ENCODE data around the gene UGDH. TPM values are rescaled to one million over a fixed set of nuclear protein-coding genes. Genes with fewer than 3 reads are reported as not detected.
"Not testable (repeated sequence)": the region's sequence is repeated elsewhere in the genome, so short reads cannot be mapped to it uniquely, and the experiment has no call there.

Gene UGDH
- total RNA-seq, 2 experiments from 2014 or later = 12.3 TPM

GRCh38 chr4:39476187-39476895 is 50.9 kb downstream of the UGDH start:
- ChIA-PET CTCF (no interaction called here), POLR2A (no interaction called here)

GRCh38 chr4:39472396-39472795 is 54.8 kb downstream of the UGDH start:
- POLR2A ChIA-PET = no interaction called here
- peaks cover 5% of the 10 kb centered on the region for H3K36me3 Mint-ChIP-seq (ENCODE audit: low read depth)

More at GRCh38 chr4:39476187-39476895, 50.9 kb downstream of the UGDH start:
- no peak overlapping the region for H3K27ac Mint-ChIP-seq
- no peaks in the 10 kb centered on the region for H3K9me3 Mint-ChIP-seq
- no peak for DNase-seq
- no peaks in the 10 kb centered on the region for H3K36me3 Mint-ChIP-seq (ENCODE audit: low read depth)
- H3K4me3 Mint-ChIP-seq = no peak overlapping the region
- H3K27me3 Mint-ChIP-seq = no peaks in the 10 kb centered on the region
- no peaks in the 10 kb centered on the region for H3K4me1 Mint-ChIP-seq

GRCh38 chr4:39470402-39470801 is 56.8 kb downstream of the UGDH start:
- POLR2A ChIA-PET = interaction anchor here (0.6 kb wide), 1 partner anchor 568 kb away, joined by 3 read pairs; no protein-coding TSS in a partner anchor
- no peak overlapping the region for H3K4me3 Mint-ChIP-seq
- no peaks in the 10 kb centered on the region for H3K9me3 Mint-ChIP-seq
- H3K4me1 Mint-ChIP-seq = peaks cover 7% of the 10 kb centered on the region
- H3K36me3 Mint-ChIP-seq (ENCODE audit: low read depth) = peaks cover 5% of the 10 kb centered on the region
- H3K27me3 Mint-ChIP-seq = no peaks in the 10 kb centered on the region
- no peak for DNase-seq
- no peak overlapping the region for H3K27ac Mint-ChIP-seq
- CTCF ChIA-PET = interaction anchor here (1.2 to 2.5 kb wide), 2 partner anchors 12 to 18 kb away, joined by 3 to 31 read pairs; partner anchors contain the start of genes LIAS and RPL9

More at GRCh38 chr4:39472396-39472795, 54.8 kb downstream of the UGDH start:
- CTCF ChIA-PET = interaction anchor here (0.8 to 1.5 kb wide), 2 partner anchors 11 to 506 kb away, joined by 3 to 5 read pairs; partner anchors contain the start of gene PDS5A
- Mint-ChIP-seq H3K27ac (no peak overlapping the region), H3K9me3 (no peaks in the 10 kb centered on the region), H3K4me1 (peaks cover 7% of the 10 kb centered on the region), H3K4me3 (no peak overlapping the region), H3K27me3 (no peaks in the 10 kb centered on the region)
- no peak for DNase-seq

GRCh38 chr4:39469429-39470077 is 57.7 kb downstream of the UGDH start:
- no peak overlapping the region for H3K4me3 Mint-ChIP-seq
- H3K27me3 Mint-ChIP-seq = no peaks in the 10 kb centered on the region
- DNase-seq = peak; percentile 25
- H3K27ac Mint-ChIP-seq = peak overlapping the region; percentile 65
- POLR2A ChIA-PET = interaction anchor here (0.6 kb wide), 1 partner anchor 567 kb away, joined by 3 read pairs; no protein-coding TSS in a partner anchor
- peaks cover 12% of the 10 kb centered on the region for H3K36me3 Mint-ChIP-seq (ENCODE audit: low read depth)
- peaks cover 9% of the 10 kb centered on the region for H3K4me1 Mint-ChIP-seq
- no peaks in the 10 kb centered on the region for H3K9me3 Mint-ChIP-seq
- CTCF ChIA-PET = interaction anchor here (0.5 to 2.5 kb wide), 12 partner anchors 9 to 850 kb away, joined by 3 to 31 read pairs (median 4); partner anchors contain the start of genes LIAS and RPL9

GRCh38 chr4:39467464-39467863 is 59.8 kb downstream of the UGDH start:
- no peak for DNase-seq
- Mint-ChIP-seq H3K4me1 (peaks cover 11% of the 10 kb centered on the region), H3K36me3 (ENCODE audit: low read depth) (peaks cover 19% of the 10 kb centered on the region), H3K4me3 (no peak overlapping the region), H3K9me3 (no peaks in the 10 kb centered on the region), H3K27me3 (no peaks in the 10 kb centered on the region), H3K27ac (no peak overlapping the region)
- POLR2A ChIA-PET = no interaction called here
- CTCF ChIA-PET = no interaction called here

GRCh38 chr4:39466747-39467146 is 60.5 kb downstream of the UGDH start:
- no peak overlapping the region for H3K4me3 Mint-ChIP-seq
- POLR2A ChIA-PET = no interaction called here

GRCh38 chr4:39464886-39465501 is 62.2 kb downstream of the UGDH start:
- POLR2A ChIA-PET = no interaction called here
- Mint-ChIP-seq H3K4me1 (peaks cover 23% of the 10 kb centered on the region), H3K27me3 (no peaks in the 10 kb centered on the region), H3K27ac (no peak overlapping the region), H3K9me3 (no peaks in the 10 kb centered on the region), H3K4me3 (no peak overlapping the region), H3K36me3 (ENCODE audit: low read depth) (peaks cover 14% of the 10 kb centered on the region)
- CTCF ChIA-PET = interaction anchor here (1.3 kb wide), 2 partner anchors 10 to 134 kb away, joined by 3 to 4 read pairs; no protein-coding TSS in a partner anchor
- no peak for DNase-seq

More at GRCh38 chr4:39466747-39467146, 60.5 kb downstream of the UGDH start:
- H3K27me3 Mint-ChIP-seq = no peaks in the 10 kb centered on the region
- no peak for DNase-seq
- H3K36me3 Mint-ChIP-seq (ENCODE audit: low read depth) = peaks cover 19% of the 10 kb centered on the region
- H3K4me1 Mint-ChIP-seq = peaks cover 11% of the 10 kb centered on the region
- no peaks in the 10 kb centered on the region for H3K9me3 Mint-ChIP-seq
- CTCF ChIA-PET = interaction anchor here (0.6 kb wide), 2 partner anchors 167 to 311 kb away, joined by 3 to 6 read pairs; no protein-coding TSS in a partner anchor
- no peak overlapping the region for H3K27ac Mint-ChIP-seq

- peak; percentile 95 for DNase-seq
- H3K27me3 Mint-ChIP-seq = no peaks in the 10 kb centered on the region
- ChIA-PET CTCF (interaction anchor here (0.6 to 6.5 kb wide), 6 partner anchors 11 to 1267 kb away, joined by 3 to 31 read pairs (median 3); partner anchors contain the start of gene PDS5A), POLR2A (no interaction called here)
- H3K4me1 Mint-ChIP-seq = peaks cover 49% of the 10 kb centered on the region
- H3K36me3 Mint-ChIP-seq (ENCODE audit: low read depth) = peaks cover 44% of the 10 kb centered on the region
- H3K4me3 Mint-ChIP-seq = peak within 1 kb of the TSS; percentile 98
- peak within 1 kb of the TSS; percentile 100 for H3K27ac Mint-ChIP-seq
- no peaks in the 10 kb centered on the region for H3K9me3 Mint-ChIP-seq
Observed at GRCh38 chr4:39458505-39459300, 68.5 kb downstream of the UGDH start, which contains the start of the genes LIAS and RPL9. LIAS (plus strand) TSS chr4:39459056; CDS start chr4:39459118, 62 bp downstream. RPL9 (minus strand) TSS chr4:39458922; CDS start chr4:39458439, 483 bp downstream.

- H3K9me3 Mint-ChIP-seq, DNase-seq, H3K27me3 Mint-ChIP-seq, POLR2A ChIA-PET: not testable (repeated sequence)
- CTCF ChIA-PET = interaction anchor here (0.8 to 6.5 kb wide), 2 partner anchors 11 to 483 kb away, joined by 3 to 31 read pairs; no protein-coding TSS in a partner anchor
- H3K4me1 Mint-ChIP-seq = peaks cover 50% of the 10 kb centered on the region
- peaks cover 43% of the 10 kb centered on the region for H3K36me3 Mint-ChIP-seq (ENCODE audit: low read depth)
- H3K27ac Mint-ChIP-seq = peak overlapping the region; percentile 100
- peak overlapping the region; percentile 98 for H3K4me3 Mint-ChIP-seq
Observed at GRCh38 chr4:39458161-39458504, 69.1 kb downstream of the UGDH start.

GRCh38 chr4:39456946-39457763 is 70.1 kb downstream of the UGDH start:
- H3K9me3 Mint-ChIP-seq = no peaks in the 10 kb centered on the region
- no peak for DNase-seq
- H3K4me3 Mint-ChIP-seq = peak overlapping the region; percentile 98
- H3K4me1 Mint-ChIP-seq = peaks cover 52% of the 10 kb centered on the region
- no peaks in the 10 kb centered on the region for H3K27me3 Mint-ChIP-seq
- H3K27ac Mint-ChIP-seq = peak overlapping the region; percentile 100
- CTCF ChIA-PET = interaction anchor here (0.6 to 6.5 kb wide), 3 partner anchors 12 to 157 kb away, joined by 3 to 31 read pairs (median 4); no protein-coding TSS in a partner anchor
- POLR2A ChIA-PET = no interaction called here
- peaks cover 51% of the 10 kb centered on the region for H3K36me3 Mint-ChIP-seq (ENCODE audit: low read depth)

- CTCF ChIA-PET = interaction anchor here (1.0 to 6.5 kb wide), 3 partner anchors 8 to 651 kb away, joined by 4 to 31 read pairs (median 4); partner anchors contain the start of gene TLR1
- no peak for DNase-seq
Observed at GRCh38 chr4:39455486-39455885, 71.8 kb downstream of the UGDH start.

More at GRCh38 chr4:39455486-39455885, 71.8 kb downstream of the UGDH start:
- Mint-ChIP-seq H3K27me3 (no peaks in the 10 kb centered on the region), H3K27ac (no peak overlapping the region), H3K4me3 (no peak overlapping the region), H3K36me3 (ENCODE audit: low read depth) (peaks cover 63% of the 10 kb centered on the region), H3K9me3 (no peaks in the 10 kb centered on the region), H3K4me1 (peaks cover 45% of the 10 kb centered on the region)
- POLR2A ChIA-PET = no interaction called here
